CD4-positive, alpha-beta T cell treated with Interleukin-10 for 1 hour (primary cell): Measurements from ENCODE around the gene OR2T3.
"Not testable (repeated sequence)": the region's sequence is repeated elsewhere in the genome, so short reads cannot be mapped to it uniquely, and the experiment has no call there.

Experiments used
- DNase-seq: peaks from one replicate; pipeline ENCODE4 v3.0.0-alpha.2; 2020

Gene OR2T3, protein sequence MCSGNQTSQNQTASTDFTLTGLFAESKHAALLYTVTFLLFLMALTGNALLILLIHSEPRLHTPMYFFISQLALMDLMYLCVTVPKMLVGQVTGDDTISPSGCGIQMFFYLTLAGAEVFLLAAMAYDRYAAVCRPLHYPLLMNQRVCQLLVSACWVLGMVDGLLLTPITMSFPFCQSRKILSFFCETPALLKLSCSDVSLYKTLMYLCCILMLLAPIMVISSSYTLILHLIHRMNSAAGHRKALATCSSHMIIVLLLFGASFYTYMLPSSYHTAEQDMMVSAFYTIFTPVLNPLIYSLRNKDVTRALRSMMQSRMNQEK

GRCh38 chr1:248473051-248473450 is at the start of gene OR2T3:
Gene OR2T3 (plus strand): TSS chr1:248473351. CDS start chr1:248473351, 0 bp downstream.
- DNase-seq = not testable (repeated sequence)

- DNase-seq = not testable (repeated sequence)
Measured at GRCh38 chr1:248427526-248428191, 45.5 kb upstream of the OR2T3 start.

- DNase-seq = not testable (repeated sequence)
Measured at GRCh38 chr1:248428192-248428533, 45.0 kb upstream of the OR2T3 start.

DNA sequence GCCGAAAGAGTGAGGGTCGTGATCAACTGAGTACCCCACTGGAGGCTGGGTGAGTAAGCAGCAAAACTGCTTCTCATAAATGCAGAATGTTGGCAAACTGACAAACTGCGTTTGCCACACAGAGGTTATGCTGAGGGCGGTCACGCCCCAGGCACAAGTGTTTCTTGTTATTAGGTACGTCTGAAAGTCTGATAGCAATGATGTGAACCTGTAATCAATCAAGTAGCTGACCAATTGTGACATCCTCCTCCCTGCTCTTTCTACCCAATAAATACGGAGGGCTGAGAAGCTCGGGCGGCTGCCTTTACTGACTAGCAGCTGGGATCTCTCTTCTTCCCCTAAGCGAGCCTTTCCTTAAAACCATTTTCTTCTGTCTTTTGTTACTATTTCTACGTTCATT is 41.5 kb upstream of the OR2T3 start:
- not testable (repeated sequence) for DNase-seq

GRCh38 chr1:248432201-248432600 is 41.0 kb upstream of the OR2T3 start:
- DNase-seq = not testable (repeated sequence)

DNA sequence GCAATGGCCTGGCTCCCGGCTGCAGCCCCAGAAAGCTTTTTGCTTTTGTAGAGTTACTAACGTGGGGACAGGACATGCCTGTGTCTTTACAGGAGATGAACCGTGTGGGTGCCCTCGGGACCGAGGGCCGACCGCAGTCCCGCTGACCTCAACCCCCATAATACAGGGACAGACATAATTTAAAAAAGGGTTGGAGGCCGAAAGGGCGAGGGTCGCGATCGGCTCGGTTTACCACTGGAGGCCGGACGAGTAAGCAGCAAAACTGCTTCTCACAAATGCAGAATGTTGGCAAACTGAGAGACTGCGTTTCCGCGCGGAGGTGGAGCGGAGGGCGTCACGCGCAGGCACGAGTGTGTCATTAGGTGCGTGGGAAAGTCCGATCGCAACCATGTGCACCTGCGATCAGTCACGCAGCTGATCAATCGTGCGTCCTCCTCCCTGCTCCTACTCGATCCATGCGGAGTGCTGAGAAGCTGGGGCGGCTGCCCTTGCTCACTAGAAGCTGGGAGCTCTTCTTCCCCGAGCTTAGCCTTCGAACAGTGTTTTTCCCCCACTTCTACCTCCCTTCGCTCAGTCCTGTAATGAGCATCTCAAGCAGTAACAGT is 39.2 kb upstream of the OR2T3 start:
- not testable (repeated sequence) for DNase-seq

DNA sequence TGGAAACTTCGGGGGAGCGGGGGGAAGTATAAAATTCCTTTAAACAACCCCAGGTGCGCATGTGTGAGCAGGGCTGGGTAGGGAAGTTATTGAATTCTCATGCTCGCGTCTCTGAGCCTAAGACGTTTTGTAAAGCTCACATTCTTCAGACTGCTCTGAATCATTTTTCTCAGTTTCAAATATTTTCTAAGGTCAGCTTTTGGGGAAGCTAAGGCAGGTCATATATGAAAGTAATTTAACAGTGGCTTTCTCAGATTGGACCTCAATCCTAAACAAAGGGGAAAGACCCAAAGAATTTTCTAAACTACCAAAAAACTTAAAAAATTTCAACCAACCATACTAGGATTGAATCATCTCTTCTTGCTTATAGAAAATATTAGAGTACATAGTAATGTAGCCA is 38.2 kb upstream of the OR2T3 start:
- not testable (repeated sequence) for DNase-seq

DNA sequence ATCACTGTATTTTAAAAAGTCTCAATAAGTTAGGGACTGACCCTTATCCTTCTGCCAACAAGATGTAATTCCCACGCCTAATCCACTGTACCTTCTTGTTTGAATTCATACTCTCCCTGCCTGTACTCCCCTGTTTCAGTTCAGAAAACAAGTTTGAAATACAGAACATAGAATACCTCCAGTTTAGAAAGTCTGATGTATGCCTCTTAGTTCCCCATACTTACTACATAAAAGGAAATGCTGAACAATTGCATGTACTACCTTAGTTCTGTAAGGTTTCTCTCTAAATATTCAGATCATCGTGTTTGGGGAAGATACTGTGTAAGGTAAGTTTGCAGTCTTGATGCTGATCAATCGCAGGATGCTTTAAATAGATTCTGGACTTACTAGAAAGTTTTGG is 36.8 kb upstream of the OR2T3 start:
- not testable (repeated sequence) for DNase-seq

GRCh38 chr1:248438668-248439067 is 34.5 kb upstream of the OR2T3 start:
- not testable (repeated sequence) for DNase-seq

- DNase-seq = not testable (repeated sequence)
Measured at GRCh38 chr1:248439283-248439682, 33.9 kb upstream of the OR2T3 start.

DNA sequence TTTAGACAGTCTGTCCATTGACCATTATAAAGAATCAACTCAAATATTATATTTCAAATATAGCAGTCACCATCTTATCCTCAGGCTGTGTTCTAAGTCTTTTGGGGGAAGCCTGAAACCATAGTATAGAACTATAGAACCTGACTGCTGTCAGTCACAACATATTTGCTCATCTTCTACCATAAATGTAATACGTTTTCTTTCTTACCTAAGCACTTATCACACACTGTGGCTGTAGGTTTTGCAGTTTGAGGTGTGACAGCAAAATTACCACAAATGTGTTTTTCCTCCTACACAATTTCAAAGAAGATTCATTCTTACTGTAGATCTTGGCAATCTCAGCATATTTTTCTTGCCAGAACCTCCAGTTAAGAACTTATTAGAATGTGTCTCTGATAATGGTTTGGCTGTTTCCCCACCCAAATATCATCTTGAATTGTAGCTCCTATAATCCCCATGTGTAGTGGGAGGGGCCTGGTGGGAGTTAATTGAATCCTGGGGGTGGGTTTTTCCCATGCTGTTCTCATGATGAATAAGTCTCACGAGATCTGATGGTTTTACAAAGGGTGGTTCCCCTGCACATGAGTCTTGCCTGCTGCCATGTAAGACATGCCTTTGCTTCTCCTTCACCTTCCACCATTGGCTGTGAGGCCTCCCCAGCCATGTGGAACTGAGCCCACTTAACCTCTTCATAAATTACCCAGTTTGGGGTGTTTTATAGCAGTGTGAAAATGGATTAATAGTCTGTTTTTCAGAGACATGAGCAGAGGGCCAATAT is 30.5 kb upstream of the OR2T3 start:
- DNase-seq = not testable (repeated sequence)

GRCh38 chr1:248444603-248445002 is 28.5 kb upstream of the OR2T3 start:
- DNase-seq = not testable (repeated sequence)

DNA sequence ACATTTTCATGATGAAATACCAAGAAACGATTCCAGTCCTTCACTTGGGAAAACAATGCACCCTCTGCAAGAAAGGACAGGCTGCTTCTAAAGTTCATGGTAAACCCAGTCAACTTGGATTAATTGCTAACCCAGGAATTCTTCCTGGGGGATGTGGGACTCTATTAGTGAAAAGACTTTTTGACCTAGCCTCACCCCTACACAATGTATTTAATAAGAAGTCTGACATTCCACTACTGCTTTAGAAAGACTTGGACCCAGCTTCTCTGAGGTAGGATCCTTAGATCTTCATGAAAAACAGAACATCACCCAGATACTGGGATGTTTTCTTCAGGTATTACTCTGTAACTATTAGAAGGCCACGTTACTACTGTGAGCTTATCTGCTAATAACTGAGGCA is 27.8 kb upstream of the OR2T3 start, which contains the start of gene OR2T2:
TSS of gene OR2T2 (plus strand) at position 239 of the 400 bp plus-strand sequence. CDS start 7,161 bp downstream, outside the sequence.
- not testable (repeated sequence) for DNase-seq

GRCh38 chr1:248448409-248449074 is 24.6 kb upstream of the OR2T3 start:
- DNase-seq = not testable (repeated sequence)

DNA sequence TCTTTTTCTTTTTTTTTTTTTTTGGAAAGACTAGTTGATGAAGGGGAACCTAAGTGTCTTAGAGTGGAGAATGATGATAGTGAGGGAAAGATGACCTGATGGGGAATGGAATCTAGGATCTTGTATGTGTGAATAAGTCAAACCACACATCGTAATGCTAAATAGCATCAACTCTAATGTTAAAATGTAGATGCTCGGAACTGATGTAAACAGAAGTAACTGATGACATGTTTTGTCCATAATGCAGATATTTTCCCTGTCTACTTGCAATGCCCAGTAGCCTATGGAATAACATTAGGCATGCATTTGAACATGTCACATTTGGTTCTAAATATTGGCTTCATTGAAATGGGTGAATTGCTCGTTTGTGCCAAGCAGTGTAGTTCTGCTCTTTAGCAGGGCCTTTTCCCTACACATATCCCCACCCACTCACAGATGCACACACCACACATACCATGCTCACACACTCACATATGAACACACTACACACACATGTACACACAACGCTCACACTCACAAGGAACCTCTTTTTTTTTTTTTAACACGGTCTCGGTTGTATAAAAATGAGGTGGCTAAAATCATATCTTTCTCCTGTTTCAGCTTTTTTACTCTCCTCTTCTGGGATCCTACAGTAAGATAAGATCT is 23.2 kb upstream of the OR2T3 start:
- DNase-seq = not testable (repeated sequence)

- DNase-seq = not testable (repeated sequence)
Measured at GRCh38 chr1:248450466-248451145, 22.5 kb upstream of the OR2T3 start.

DNA sequence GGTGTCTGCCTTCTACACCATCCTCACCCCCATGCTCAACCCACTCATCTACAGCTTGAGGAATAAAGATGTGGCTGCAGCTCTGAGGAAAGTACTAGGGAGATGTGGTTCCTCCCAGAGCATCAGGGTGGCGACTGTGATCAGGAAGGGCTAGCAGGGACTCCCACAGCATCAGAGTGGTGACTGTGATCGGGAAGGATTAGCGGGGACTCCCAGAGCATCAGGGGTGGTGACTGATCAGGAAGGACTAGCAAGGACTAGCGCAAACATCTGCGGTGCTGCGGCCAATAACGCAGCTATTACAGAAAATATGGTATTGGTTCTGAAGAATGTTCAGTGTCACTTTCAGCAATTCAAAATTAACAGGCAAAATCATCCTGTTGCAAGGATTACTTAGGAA is 19.5 kb upstream of the OR2T3 start:
- not testable (repeated sequence) for DNase-seq

- not testable (repeated sequence) for DNase-seq
Measured at GRCh38 chr1:248455045-248455444, 18.1 kb upstream of the OR2T3 start.

DNA sequence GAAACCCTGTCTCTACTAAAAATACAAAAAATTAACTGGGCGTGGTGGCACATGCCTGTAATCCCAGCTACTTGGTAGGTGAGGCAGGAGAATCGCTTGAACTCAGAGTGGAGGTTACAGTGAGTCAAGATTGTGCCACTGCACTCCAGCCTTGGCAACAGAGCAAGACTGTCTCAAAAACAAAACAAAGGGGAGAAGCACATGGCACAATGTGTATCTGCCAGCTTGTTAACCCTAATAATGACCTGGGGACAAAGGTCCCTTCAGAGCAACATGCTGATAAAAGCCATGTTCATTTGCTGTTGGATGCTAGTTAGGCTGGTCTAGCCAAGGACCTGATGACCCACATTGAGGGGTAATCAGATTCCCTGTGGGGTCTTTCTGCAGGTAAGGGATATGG is 16.5 kb upstream of the OR2T3 start:
- not testable (repeated sequence) for DNase-seq

DNA sequence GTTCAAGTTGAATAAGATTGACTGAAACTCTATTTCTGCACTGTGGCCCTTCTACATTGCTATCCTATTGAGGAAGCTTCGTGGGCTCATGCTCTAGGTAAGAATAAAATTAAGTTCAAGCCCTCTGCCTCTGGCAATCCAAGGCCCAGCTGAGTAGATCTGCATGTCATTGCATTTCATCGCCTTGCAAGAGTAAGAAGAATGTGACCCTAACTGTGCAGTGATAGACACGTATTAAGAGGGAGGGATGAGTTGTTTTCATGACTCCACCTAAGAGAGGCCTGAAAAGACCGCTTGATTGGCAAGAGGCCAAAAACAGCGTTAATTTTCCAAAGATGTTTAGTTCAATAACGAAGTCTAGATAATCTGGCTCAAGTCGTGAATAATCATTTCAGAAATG is 14.0 kb upstream of the OR2T3 start:
- not testable (repeated sequence) for DNase-seq

DNA sequence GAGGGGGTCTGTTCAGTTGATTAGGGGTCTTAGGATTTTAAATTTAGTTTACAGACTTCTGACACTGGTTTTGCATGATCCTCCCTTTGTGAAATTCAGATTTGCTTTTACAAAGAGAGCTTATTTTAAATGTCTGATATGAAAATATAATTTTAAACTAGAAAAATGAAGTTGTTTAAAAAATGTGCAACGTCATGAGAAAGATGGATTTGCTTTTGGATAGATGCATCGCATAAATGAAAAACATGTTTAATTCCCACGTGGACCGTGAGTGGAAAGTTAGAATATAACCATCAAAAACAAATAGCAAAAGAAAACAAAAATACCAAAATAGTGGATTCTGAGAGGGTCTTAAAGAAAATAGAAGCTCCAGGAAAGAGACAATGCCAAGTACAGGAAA is 2.0 kb upstream of the OR2T3 start:
- DNase-seq = no peak
